ENCODE results near the gene CSNK1A1L.

DNA sequence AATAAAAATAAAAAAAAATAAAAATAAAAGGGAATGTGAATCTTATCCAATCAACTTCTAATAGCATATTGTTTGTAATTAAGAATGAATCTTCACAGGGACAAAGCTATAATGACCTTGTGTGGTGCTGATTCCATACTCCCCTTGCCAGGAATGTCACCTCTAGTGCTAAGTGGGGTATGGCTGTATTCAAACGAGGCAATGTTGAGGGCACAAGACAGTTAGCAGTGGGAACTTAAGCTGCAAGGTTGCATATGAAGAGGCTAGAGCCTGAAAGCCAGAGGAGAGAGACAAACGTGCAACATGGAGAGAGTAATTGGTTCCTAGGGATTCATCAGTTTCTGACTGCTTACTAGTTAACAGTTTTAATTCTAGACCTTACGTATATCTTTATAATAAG lies 43.9 kb upstream of the CSNK1A1L start:
- no peak for TF ChIP-seq POLR2AphosphoS5 (IDR thresholded peaks at IDR 0.05; ENCODE audit: insufficient read depth in 1 of 2, low read depth in 1 of 2)
- TF ChIP-seq, protein P1, sequence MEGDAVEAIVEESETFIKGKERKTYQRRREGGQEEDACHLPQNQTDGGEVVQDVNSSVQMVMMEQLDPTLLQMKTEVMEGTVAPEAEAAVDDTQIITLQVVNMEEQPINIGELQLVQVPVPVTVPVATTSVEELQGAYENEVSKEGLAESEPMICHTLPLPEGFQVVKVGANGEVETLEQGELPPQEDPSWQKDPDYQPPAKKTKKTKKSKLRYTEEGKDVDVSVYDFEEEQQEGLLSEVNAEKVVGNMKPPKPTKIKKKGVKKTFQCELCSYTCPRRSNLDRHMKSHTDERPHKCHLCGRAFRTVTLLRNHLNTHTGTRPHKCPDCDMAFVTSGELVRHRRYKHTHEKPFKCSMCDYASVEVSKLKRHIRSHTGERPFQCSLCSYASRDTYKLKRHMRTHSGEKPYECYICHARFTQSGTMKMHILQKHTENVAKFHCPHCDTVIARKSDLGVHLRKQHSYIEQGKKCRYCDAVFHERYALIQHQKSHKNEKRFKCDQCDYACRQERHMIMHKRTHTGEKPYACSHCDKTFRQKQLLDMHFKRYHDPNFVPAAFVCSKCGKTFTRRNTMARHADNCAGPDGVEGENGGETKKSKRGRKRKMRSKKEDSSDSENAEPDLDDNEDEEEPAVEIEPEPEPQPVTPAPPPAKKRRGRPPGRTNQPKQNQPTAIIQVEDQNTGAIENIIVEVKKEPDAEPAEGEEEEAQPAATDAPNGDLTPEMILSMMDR (IDR thresholded peaks at IDR 0.05), result no peak
